ENCODE measurements around the gene MEIS1. TPM values are rescaled to one million over a fixed set of nuclear protein-coding genes. Genes with fewer than 3 reads are reported as not detected.
"Not testable (repeated sequence)": the region's sequence is repeated elsewhere in the genome, so short reads cannot be mapped to it uniquely, and the experiment has no call there.

Gene MEIS1
- total RNA-seq, 1 donor from 2014 or later, result 3.6 TPM

DNA sequence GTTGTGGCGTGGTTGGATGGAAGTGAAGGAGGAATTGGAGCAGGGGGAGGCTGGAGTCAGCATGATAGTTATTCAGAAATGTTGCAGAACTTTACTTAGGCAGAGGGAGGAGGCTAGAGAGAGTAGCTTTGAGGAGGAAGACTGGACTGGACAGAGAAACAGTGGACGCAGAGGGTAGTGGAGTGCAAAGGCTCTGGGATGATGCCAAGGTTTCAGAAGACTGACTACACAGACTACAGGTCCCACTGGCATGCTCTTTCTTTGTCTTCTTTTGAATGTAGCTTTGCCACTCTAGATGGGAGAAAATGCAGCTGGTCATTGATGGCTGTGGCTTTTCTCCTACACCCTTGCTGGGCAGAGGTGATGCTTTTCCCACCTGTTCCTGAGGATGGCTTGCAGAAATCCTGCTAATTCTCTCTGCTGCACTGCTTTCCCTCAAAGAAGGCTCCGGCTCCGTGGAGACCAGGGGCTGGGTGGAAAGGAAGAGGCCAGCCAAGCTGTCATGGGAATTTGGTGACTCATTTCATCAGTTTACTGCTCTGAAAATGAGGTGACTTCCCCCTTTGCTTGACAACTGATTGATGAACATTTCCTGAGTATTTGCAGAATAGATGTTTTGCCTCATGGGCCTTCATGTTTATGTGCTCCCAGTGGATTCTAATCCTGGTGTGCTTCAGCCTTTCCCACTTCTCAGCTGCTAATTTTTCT lies 42.4 kb downstream of the MEIS1 start:
- no peaks in the 10 kb centered on the region for H3K27me3 ChIP-seq (ENCODE audit: control insufficient read depth, insufficient read depth, low read length)
- no peak overlapping the region for H3K4me3 ChIP-seq (ENCODE audit: low read depth, low read length)
- no peak for DNase-seq (ENCODE audit: low read depth)
- TF ChIP-seq, protein P1, sequence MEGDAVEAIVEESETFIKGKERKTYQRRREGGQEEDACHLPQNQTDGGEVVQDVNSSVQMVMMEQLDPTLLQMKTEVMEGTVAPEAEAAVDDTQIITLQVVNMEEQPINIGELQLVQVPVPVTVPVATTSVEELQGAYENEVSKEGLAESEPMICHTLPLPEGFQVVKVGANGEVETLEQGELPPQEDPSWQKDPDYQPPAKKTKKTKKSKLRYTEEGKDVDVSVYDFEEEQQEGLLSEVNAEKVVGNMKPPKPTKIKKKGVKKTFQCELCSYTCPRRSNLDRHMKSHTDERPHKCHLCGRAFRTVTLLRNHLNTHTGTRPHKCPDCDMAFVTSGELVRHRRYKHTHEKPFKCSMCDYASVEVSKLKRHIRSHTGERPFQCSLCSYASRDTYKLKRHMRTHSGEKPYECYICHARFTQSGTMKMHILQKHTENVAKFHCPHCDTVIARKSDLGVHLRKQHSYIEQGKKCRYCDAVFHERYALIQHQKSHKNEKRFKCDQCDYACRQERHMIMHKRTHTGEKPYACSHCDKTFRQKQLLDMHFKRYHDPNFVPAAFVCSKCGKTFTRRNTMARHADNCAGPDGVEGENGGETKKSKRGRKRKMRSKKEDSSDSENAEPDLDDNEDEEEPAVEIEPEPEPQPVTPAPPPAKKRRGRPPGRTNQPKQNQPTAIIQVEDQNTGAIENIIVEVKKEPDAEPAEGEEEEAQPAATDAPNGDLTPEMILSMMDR (IDR thresholded peaks at IDR 0.05; ENCODE audit: insufficient read depth, low read length, poor library complexity, severe bottlenecking), result no peak
- H3K36me3 ChIP-seq (ENCODE audit: control insufficient read depth, insufficient read depth, low read length), result no peaks in the 10 kb centered on the region

DNA sequence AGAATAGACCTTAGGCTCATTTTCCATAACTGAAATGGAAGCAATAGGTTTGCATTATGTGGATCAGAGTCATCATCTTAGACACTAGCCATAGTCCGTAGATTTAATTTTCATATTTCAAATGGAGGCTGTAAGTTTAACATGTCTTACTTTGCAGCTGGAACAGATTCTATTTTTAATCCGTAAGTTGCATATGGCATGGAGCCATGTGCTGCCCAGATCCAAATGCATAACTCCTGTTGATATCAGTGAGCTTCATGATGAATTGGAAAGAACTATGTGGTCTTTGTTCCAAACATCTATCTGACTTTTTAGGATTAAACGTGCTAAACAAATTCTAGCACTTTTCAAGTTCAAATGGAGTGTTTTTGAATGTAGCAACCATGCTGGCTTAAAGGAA lies 43.4 kb downstream of the MEIS1 start:
- no peak for DNase-seq (ENCODE audit: low read depth)
- Histone ChIP-seq H3K4me3 (ENCODE audit: low read depth, low read length) (no peak overlapping the region), H3K36me3 (ENCODE audit: control insufficient read depth, insufficient read depth, low read length) (no peaks in the 10 kb centered on the region), H3K27me3 (ENCODE audit: control insufficient read depth, insufficient read depth, low read length) (no peaks in the 10 kb centered on the region)
- TF ChIP-seq, protein P1 (IDR thresholded peaks at IDR 0.05; ENCODE audit: insufficient read depth, low read length, poor library complexity, severe bottlenecking), result no peak

DNA sequence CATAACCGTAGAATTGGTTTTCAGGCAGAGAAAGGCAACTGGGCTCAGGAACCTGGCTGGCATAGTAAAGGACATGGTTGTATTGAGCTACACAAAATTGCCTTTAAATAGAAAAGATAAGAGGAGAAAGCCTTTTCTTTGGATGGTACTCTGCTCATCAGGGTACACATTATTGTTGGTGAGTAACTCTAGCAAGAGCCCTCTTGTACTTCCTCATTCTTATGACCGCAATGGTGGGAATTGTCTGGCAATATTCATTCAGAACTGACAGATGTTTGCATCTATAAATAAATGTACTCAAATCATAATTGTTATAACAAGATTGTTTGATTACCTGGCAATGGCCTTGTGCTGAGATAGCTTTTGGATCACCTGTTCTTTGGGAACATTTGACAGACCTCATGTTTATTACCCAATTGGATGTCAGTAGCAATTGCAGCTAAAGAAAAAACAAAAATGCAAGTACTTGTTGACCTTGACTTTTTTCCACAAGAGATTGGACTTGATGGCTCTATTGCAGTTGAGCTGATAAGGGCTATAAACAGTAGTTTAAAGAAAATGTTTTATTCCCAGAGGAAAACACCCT lies 43.9 kb downstream of the MEIS1 start:
- no peaks in the 10 kb centered on the region for H3K27me3 ChIP-seq (ENCODE audit: control insufficient read depth, insufficient read depth, low read length)
- TF ChIP-seq, protein P1 (IDR thresholded peaks at IDR 0.05; ENCODE audit: insufficient read depth, low read length, poor library complexity, severe bottlenecking), result no peak
- no peaks in the 10 kb centered on the region for H3K36me3 ChIP-seq (ENCODE audit: control insufficient read depth, insufficient read depth, low read length)
- no peak for DNase-seq (ENCODE audit: low read depth)
- no peak overlapping the region for H3K4me3 ChIP-seq (ENCODE audit: low read depth, low read length)

DNA sequence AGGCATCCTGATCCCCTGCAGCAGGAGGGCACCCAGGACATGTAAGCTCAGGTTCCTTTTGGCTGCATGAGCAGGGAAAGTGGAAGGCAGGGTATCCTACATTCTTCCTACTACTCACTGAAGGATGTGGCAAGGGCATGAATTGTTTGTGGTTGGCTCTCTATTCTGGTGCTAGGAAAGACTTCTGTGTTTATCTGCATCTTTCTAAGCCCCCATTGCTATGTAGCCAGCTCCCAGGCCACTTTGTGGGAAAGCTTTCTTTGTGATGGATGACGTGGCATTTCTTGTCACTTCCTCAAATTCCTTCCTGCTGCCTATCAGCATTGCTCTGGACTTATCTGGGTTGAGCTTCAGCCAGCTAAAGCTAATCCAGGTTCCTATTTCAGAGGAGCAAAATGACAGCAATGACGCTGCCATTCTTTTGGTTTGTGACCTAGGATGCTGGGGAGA lies 46.2 kb downstream of the MEIS1 start:
- TF ChIP-seq, protein P1 (IDR thresholded peaks at IDR 0.05; ENCODE audit: insufficient read depth, low read length, poor library complexity, severe bottlenecking), result no peak
- Histone ChIP-seq H3K4me3 (ENCODE audit: low read depth, low read length) (no peak overlapping the region), H3K27me3 (ENCODE audit: control insufficient read depth, insufficient read depth, low read length) (no peaks in the 10 kb centered on the region), H3K36me3 (ENCODE audit: control insufficient read depth, insufficient read depth, low read length) (no peaks in the 10 kb centered on the region)
- DNase-seq (ENCODE audit: low read depth), result no peak

DNA sequence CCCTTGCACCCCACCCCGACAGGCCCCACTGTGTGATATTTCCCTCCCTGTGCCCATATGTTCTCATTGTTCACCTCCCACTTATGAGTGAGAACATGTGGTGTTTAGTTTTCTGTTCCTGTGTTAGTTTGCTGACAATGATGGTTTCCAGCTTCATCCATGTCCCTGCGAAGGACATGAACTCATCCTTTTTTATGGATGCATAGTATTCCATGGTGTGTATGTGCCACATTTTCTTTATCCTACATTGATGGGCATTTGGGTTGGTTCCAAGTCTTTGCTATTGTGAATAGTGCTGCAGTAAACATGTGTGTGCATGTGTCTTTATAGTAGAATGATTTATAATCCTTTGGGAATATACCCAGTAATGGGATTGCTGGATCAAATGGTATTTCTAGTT lies 50.3 kb downstream of the MEIS1 start:
- H3K27me3 ChIP-seq (ENCODE audit: control insufficient read depth, insufficient read depth, low read length); H3K36me3 ChIP-seq (ENCODE audit: control insufficient read depth, insufficient read depth, low read length); DNase-seq (ENCODE audit: low read depth); H3K4me3 ChIP-seq (ENCODE audit: low read depth, low read length): not testable (repeated sequence)

DNA sequence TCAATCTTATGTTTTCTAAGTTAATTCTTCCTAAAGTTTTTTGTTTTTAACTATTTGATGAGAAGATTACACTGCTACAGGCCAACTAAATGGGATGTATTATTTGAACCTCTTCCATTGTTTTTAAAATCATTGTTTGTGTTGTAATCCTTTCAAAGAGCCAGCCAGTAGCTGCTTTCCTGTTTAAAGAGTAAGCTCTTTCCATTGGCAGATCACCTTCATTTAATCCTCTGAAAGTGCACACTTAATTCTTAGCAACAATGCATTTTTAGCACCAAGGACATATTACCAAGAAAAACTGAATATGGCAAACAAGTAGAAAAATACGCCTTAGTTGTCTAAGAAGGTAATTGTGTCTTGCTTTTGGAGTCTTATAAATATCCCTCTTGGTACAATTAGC lies 54.0 kb downstream of the MEIS1 start:
- TF ChIP-seq, protein P1 (IDR thresholded peaks at IDR 0.05; ENCODE audit: insufficient read depth, low read length, poor library complexity, severe bottlenecking), result no peak
- DNase-seq (ENCODE audit: low read depth), result no peak
- H3K4me3 ChIP-seq (ENCODE audit: low read depth, low read length), result no peak overlapping the region
- no peaks in the 10 kb centered on the region for H3K27me3 ChIP-seq (ENCODE audit: control insufficient read depth, insufficient read depth, low read length)
- H3K36me3 ChIP-seq (ENCODE audit: control insufficient read depth, insufficient read depth, low read length), result no peaks in the 10 kb centered on the region
